Measurements from ENCODE around the gene IL36B. TPM values are rescaled to one million over a fixed set of nuclear protein-coding genes. Genes with fewer than 3 reads are reported as not detected.

The IL36B gene
- total RNA-seq, 1 donor from 2014 or later = not detected

DNA sequence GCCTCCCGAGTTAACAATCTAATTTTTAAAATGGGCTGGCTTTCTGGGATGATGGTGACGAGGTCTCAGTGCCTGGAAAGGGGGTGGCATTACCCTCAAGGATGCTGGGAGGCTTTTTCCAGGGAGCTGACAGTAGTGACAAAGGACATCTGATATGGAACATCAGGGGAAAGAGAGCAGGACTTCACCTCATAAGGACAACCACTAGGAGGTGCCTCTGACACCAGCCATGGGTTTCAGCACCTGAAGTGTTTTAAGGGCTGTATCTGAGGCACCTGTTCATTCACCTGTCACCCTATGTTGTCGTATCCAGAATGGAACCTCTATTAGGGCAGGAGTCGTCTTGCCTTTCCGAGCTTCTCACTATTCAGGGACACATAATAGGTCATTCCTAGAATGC, 10.8 kb downstream of the IL36B start:
- no peak overlapping the region for H3K4me2 ChIP-seq (ENCODE audit: low read length)
- no peaks in the 10 kb centered on the region for H3K79me2 ChIP-seq (ENCODE audit: insufficient read depth, low read length)
- no peaks in the 10 kb centered on the region for H3K4me1 ChIP-seq (ENCODE audit: insufficient read depth, low read length)
- no peaks in the 10 kb centered on the region for H4K20me1 ChIP-seq (ENCODE audit: insufficient read depth, low read length)
- TF ChIP-seq CTCF (IDR thresholded peaks at IDR 0.05; ENCODE audit: insufficient read depth, low read depth, low read length) = no peak
- no peak for TF ChIP-seq EZH2 (IDR thresholded peaks at IDR 0.05; ENCODE audit: insufficient read depth, low read length)
- FAIRE-seq (no peak), DNase-seq (ENCODE audit: low read depth) (no peak)
- H2AFZ ChIP-seq (ENCODE audit: low read depth, low read length) = no peak overlapping the region
- H3K4me3 ChIP-seq (ENCODE audit: insufficient read depth, low read depth, low read length) = no peak overlapping the region
- no peaks in the 10 kb centered on the region for H3K9me3 ChIP-seq (ENCODE audit: insufficient read depth, low read depth, low read length)
- no peak overlapping the region for H3K9ac ChIP-seq (ENCODE audit: low read length)
- Mint-ChIP-seq H3K9me3 (ENCODE audit: unreplicated experiment) (peaks cover 3% of the 10 kb centered on the region), H3K4me1 (ENCODE audit: low read depth, unreplicated experiment) (no peaks in the 10 kb centered on the region), H3K4me3 (ENCODE audit: unreplicated experiment) (no peak overlapping the region), H3K36me3 (ENCODE audit: low read depth, unreplicated experiment) (no peaks in the 10 kb centered on the region), H3K27me3 (ENCODE audit: low read depth, unreplicated experiment) (peaks cover 10% of the 10 kb centered on the region), H3K27ac (ENCODE audit: unreplicated experiment) (no peak overlapping the region)
- H3K27me3 ChIP-seq (ENCODE audit: insufficient read depth, low read length) = peaks cover 13% of the 10 kb centered on the region
- no peaks in the 10 kb centered on the region for H3K36me3 ChIP-seq (ENCODE audit: insufficient read depth, low read length)
- H3K27ac ChIP-seq (ENCODE audit: low read depth, low read length) = no peak overlapping the region

- H3K9me3 ChIP-seq (ENCODE audit: insufficient read depth, low read depth, low read length) = no peaks in the 10 kb centered on the region
- FAIRE-seq (no peak), DNase-seq (ENCODE audit: low read depth) (no peak)
- no peaks in the 10 kb centered on the region for H4K20me1 ChIP-seq (ENCODE audit: insufficient read depth, low read length)
- TF ChIP-seq CTCF (IDR thresholded peaks at IDR 0.05; ENCODE audit: insufficient read depth, low read depth, low read length) = no peak
- TF ChIP-seq EZH2 (IDR thresholded peaks at IDR 0.05; ENCODE audit: insufficient read depth, low read length) = no peak
- no peak overlapping the region for H3K4me3 ChIP-seq (ENCODE audit: insufficient read depth, low read depth, low read length)
- H3K79me2 ChIP-seq (ENCODE audit: insufficient read depth, low read length) = no peaks in the 10 kb centered on the region
- H3K27me3 ChIP-seq (ENCODE audit: insufficient read depth, low read length) = peaks cover 16% of the 10 kb centered on the region
- Mint-ChIP-seq H3K27me3 (ENCODE audit: low read depth, unreplicated experiment) (peaks cover 12% of the 10 kb centered on the region), H3K36me3 (ENCODE audit: low read depth, unreplicated experiment) (no peaks in the 10 kb centered on the region), H3K4me1 (ENCODE audit: low read depth, unreplicated experiment) (no peaks in the 10 kb centered on the region), H3K27ac (ENCODE audit: unreplicated experiment) (no peak overlapping the region), H3K9me3 (ENCODE audit: unreplicated experiment) (peaks cover 2% of the 10 kb centered on the region), H3K4me3 (ENCODE audit: unreplicated experiment) (no peak overlapping the region)
- no peaks in the 10 kb centered on the region for H3K36me3 ChIP-seq (ENCODE audit: insufficient read depth, low read length)
- no peak overlapping the region for H3K27ac ChIP-seq (ENCODE audit: low read depth, low read length)
- no peak overlapping the region for H3K4me2 ChIP-seq (ENCODE audit: low read length)
- no peak overlapping the region for H3K9ac ChIP-seq (ENCODE audit: low read length)
- no peak overlapping the region for H2AFZ ChIP-seq (ENCODE audit: low read depth, low read length)
- H3K4me1 ChIP-seq (ENCODE audit: insufficient read depth, low read length) = no peaks in the 10 kb centered on the region
These were observed 12.9 kb downstream of the IL36B start for GRCh38 chr2:113039719-113040118.

DNA sequence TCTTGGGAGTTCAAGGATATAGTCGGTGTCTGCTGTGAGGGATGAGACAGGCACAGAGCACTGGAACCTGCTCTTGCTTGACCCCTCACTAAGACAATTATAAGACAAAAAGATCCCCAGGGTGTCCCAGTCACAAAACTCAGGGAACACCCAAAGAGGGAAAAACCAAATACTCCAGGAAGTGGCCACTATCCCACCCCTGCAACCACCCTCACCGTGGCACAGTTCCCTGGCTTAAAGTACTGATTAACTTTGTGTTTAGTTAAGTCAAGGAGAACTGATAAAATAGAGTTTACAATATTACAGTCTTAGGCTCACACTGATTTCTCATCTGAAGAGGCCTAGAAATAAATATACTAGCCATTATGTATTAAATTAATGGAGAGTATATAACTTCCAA, 13.5 kb downstream of the IL36B start:
- Mint-ChIP-seq H3K27me3 (ENCODE audit: low read depth, unreplicated experiment) (peaks cover 13% of the 10 kb centered on the region), H3K4me1 (ENCODE audit: low read depth, unreplicated experiment) (no peaks in the 10 kb centered on the region), H3K36me3 (ENCODE audit: low read depth, unreplicated experiment) (no peaks in the 10 kb centered on the region), H3K4me3 (ENCODE audit: unreplicated experiment) (no peak overlapping the region), H3K9me3 (ENCODE audit: unreplicated experiment) (peaks cover 2% of the 10 kb centered on the region), H3K27ac (ENCODE audit: unreplicated experiment) (no peak overlapping the region)
- Histone ChIP-seq H3K79me2 (ENCODE audit: insufficient read depth, low read length) (no peaks in the 10 kb centered on the region), H3K9me3 (ENCODE audit: insufficient read depth, low read depth, low read length) (no peaks in the 10 kb centered on the region), H3K27ac (ENCODE audit: low read depth, low read length) (no peak overlapping the region), H4K20me1 (ENCODE audit: insufficient read depth, low read length) (no peaks in the 10 kb centered on the region), H3K9ac (ENCODE audit: low read length) (no peak overlapping the region), H3K4me1 (ENCODE audit: insufficient read depth, low read length) (no peaks in the 10 kb centered on the region), H3K4me2 (ENCODE audit: low read length) (no peak overlapping the region), H3K27me3 (ENCODE audit: insufficient read depth, low read length) (peaks cover 17% of the 10 kb centered on the region), H2AFZ (ENCODE audit: low read depth, low read length) (no peak overlapping the region), H3K36me3 (ENCODE audit: insufficient read depth, low read length) (no peaks in the 10 kb centered on the region), H3K4me3 (ENCODE audit: insufficient read depth, low read depth, low read length) (no peak overlapping the region)
- no peak for DNase-seq (ENCODE audit: low read depth)
- TF ChIP-seq EZH2 (IDR thresholded peaks at IDR 0.05; ENCODE audit: insufficient read depth, low read length) (no peak), CTCF (IDR thresholded peaks at IDR 0.05; ENCODE audit: insufficient read depth, low read depth, low read length) (no peak)
- no peak for FAIRE-seq

Data from astrocyte (in vitro differentiated cells and primary cell).